GM15510 (cell line): ENCODE measurements around the gene KANK3.
A peak's percentile ranks its signal among the peaks of the same experiment; 100 is the strongest.

Experiments used
- POLR2A ChIP-seq: IDR thresholded peaks from 3 replicates; pipeline ENCODE4 v1.6.1; 2011; ENCODE audit warnings: borderline replicate concordance; ENCODE audit not compliant: insufficient read length; ENCODE audit errors: extremely low read depth

Gene KANK3

GRCh38 chr19:8342684-8343482 lies at the start of gene KANK3:
TSS of gene KANK3 (minus strand) at chr19:8343262. CDS start at chr19:8337828, 5,434 bp downstream.
- no peak for TF ChIP-seq POLR2A

GRCh38 chr19:8392017-8392591 lies 49.0 kb upstream of the KANK3 start:
- no peak for TF ChIP-seq POLR2A

GRCh38 chr19:8391198-8392016 lies 48.3 kb upstream of the KANK3 start:
- TF ChIP-seq POLR2A, result no peak

GRCh38 chr19:8390617-8390981 lies 47.5 kb upstream of the KANK3 start:
- peak; percentile 46 for TF ChIP-seq POLR2A

DNA sequence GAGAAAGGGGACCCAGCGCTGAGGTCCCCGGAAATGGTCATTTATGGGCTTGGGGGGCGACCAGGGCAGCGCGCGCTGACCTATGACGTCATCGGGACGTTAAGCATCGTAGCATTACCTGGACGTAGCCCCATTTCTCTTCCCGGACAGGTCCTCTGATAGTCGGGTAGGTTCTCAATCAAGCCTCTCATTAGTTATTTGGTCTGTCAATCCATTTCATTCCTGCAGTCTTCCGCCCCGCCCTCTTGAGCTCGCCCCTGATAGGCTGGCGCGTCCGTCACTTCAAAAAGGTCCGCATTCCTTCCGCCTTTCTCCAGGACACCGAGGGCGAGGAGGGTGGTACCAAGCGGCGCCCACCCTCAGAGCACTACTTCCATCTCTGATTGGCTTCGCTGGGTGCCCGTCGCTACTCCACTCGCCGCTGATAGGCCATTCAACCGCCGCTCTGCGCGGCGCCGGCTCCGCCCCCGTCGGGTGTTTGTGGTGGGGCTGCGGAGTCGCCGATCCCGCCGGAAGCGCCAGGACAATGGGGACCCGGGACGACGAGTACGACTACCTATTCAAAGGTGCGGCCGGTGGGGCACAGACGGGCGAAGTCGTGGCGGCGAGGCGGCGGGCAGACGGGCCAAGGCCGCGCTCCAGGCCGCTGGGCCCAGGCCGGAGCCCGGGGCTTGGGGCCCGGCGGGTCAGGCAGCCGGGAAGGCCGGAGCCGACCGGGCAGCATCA lies 47.0 kb upstream of the KANK3 start, which contains the start of gene RAB11B:
Gene RAB11B (plus strand): TSS at position 470 of the 726 bp plus-strand sequence. CDS start 57 bp downstream, at position 527.
- peak; percentile 63 for TF ChIP-seq POLR2A

GRCh38 chr19:8388612-8388958 lies 45.5 kb upstream of the KANK3 start:
- no peak for TF ChIP-seq POLR2A

DNA sequence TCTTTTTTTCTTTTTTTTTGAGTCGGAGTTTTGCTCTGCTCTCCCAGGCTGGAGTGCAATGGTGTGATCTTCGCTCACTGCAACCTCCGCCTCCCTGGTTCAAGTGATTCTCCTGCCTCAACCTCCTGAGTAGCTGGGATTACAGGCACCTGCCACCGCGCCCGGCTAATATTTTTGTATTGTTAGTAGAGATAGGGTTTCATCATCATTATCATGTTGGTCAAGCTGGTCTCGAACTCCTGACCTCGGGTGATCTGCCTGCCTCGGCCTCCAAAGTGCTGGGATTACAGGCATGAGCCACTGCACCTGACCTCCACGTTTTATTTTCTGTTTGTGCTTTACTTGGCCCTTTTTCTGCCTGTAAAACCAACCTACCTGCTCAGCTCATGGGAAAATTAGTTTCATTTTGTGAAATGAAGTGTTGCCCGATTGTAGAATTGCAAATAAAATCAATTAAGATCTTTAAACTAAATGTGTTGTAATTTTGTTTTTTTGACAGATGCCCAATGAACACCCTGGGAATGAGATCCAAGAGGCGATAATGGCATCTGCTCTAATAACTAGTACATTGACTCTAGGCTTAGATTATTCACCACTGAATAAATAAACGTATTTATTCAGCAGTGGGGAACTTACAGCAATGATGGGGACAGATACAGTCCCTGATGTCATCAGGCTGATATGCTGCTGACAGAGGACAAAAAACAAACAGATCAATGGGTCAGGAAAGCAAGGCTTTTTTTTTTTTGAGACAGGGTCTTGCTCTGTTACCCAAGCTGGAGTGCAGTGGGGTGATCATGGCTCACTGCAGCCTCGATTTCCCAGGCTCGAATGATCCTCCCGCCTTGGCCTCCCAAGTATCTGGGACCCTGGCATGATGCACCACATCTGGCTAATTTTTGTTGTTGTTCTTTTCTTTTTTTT lies 44.9 kb upstream of the KANK3 start:
- TF ChIP-seq POLR2A, result no peak

DNA sequence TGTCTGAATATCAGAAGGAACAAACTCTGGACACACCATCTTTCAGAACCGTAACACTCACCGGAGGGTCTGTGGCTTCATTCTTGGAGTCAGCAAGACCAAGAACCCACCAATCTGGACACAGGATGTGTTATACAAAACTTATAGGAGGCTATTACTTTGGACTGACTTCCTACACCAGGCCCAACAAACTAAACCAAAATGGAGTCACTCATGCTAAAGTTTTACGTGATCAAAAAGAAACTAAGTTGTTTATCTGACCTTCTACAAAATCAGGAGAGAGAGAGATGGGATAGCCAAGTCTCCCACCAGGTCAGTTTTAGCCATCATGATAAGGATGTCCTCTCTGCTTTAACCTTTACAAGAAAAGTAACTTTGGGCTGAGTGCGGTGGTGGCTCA lies 43.9 kb upstream of the KANK3 start:
- no peak for TF ChIP-seq POLR2A

DNA sequence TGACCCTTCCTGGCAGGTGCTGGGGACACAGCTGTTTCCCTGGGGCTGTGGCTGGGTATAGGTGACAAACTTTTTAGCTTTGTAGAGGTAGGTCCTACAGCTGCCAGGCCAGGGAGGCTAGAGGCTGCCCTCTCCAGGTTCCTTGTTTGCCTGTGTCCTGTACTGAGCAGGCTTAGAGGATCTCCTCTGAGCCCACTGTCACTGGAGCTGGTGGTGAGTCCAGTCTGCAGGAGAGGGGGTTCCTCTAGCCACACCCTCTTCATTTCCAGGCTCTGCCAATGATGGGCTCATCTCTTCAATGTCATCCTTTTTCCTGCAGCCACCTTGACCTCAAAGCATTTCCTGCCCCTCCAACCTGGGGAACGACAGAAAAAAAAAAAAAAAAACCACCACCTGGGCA lies 34.5 kb upstream of the KANK3 start:
- no peak for TF ChIP-seq POLR2A

- no peak for TF ChIP-seq POLR2A
Measured at GRCh38 chr19:8373867-8374813, 31.1 kb upstream of the KANK3 start.

DNA sequence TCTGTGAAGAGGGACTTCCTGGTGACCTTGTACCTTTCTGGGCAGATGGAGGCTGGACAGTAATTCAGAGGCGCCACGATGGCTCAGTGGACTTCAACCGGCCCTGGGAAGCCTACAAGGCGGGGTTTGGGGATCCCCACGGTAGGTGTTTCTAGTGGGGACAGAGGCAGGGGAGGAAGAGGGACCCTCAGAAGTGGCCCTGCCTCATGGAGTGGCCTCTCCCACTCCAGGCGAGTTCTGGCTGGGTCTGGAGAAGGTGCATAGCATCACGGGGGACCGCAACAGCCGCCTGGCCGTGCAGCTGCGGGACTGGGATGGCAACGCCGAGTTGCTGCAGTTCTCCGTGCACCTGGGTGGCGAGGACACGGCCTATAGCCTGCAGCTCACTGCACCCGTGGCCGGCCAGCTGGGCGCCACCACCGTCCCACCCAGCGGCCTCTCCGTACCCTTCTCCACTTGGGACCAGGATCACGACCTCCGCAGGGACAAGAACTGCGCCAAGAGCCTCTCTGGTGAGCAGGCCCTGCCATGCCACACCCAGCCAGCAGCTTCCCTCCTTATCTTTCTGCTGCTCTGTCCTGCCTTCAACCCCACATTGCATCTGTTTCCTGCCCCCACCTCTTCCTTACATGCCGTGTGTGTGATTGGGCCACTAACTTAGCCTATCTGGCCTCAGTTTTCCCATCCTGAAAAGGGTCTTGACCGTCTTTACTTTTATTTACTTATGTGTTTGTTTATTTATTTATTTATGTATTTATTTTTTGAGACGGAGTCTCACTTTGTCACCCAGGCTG lies 28.1 kb upstream of the KANK3 start:
- TF ChIP-seq POLR2A, result no peak
